K562 (cell line): ENCODE measurements around the gene MED15. TPM values are rescaled to one million over a fixed set of nuclear protein-coding genes. Genes with fewer than 3 reads are reported as not detected.

Experiments
- CHD4 ChIP-seq: fragments of 200-600 bp; sonication (generic); IDR thresholded peaks from 3 replicates; pipeline ENCODE4 v1.6.1; 2012; ENCODE audit warnings: low read depth, mild to moderate bottlenecking, mixed read lengths, low read length, inconsistent platforms; ENCODE audit not compliant: insufficient read depth, insufficient replicate concordance, poor library complexity, severe bottlenecking
- CREB1 ChIP-seq, 2 experiments: sonication (generic) in 1 of 2; formaldehyde crosslinking in 1 of 2; IDR thresholded peaks; 2 replicates each; pipeline versions ENCODE4 v1.6.1 to v1.8.0; 2012 to 2022; ENCODE audit warnings: inconsistent platforms in 1 of 2, mild to moderate bottlenecking in 1 of 2, missing genetic modification reagents in 1 of 2, moderate library complexity in 1 of 2
- EGR1 ChIP-seq: fragments of 450-650 bp; conservative IDR thresholded peaks from 2 replicates; pipeline ENCODE4 v1.6.1; 2017; ENCODE audit warnings: mild to moderate bottlenecking
- MTA3 ChIP-seq: fragments of 450-650 bp; formaldehyde crosslinking; IDR thresholded peaks from 2 replicates; pipeline ENCODE4 v1.6.1; 2017; ENCODE audit warnings: mild to moderate bottlenecking, borderline replicate concordance
- POLR3G ChIP-seq: IDR thresholded peaks from 2 replicates; pipeline ENCODE4 v1.6.1; 2011; ENCODE audit not compliant: insufficient read length, insufficient replicate concordance; ENCODE audit errors: extremely low read depth
- TCF3 ChIP-seq: sonication (generic); formaldehyde crosslinking; IDR thresholded peaks from 2 replicates; pipeline ENCODE4 v1.4.0; 2020; ENCODE audit warnings: mild to moderate bottlenecking, missing genetic modification reagents
- ZC3H8 ChIP-seq: fragments of 450-650 bp; IDR thresholded peaks from 2 replicates; pipeline ENCODE4 v1.6.1; 2017
- polyA plus RNA-seq, 8 experiments: library from polyadenylated mRNA; depleted of rRNA in 4 of 8; stranded (reverse) in 5 of 8; unstranded in 3 of 8; fragments of >200 nt; fragmentation: Nextera tagmentation in 2 of 8; fragmentation: Illumina TruSeq in 1 of 8; extraction: Ambion mirVana in 2 of 8; extraction: Trizol in 1 of 8; gene quantifications; 2 replicates each; pipeline versions ENCODE4 v1.2.1 to v1.2.3, GENCODE V29; 2011 to 2014; ENCODE audit warnings: inconsistent platforms in 1 of 8, missing spikeins in 1 of 8
- total RNA-seq, 7 experiments: library from RNA; depleted of rRNA in 6 of 7; stranded (reverse); fragments of >200 nt in 6 of 7; fragmentation: Illumina TruSeq in 2 of 7; extraction: Trizol in 2 of 7; gene quantifications; 2 replicates each; pipeline versions ENCODE4 v1.2.1 to v1.2.3, GENCODE V29; 2011 to 2021; ENCODE audit warnings: low replicate concordance in 1 of 7
- TF ChIP-seq, protein P1 (sequence below): fragments of 250-450 bp; sonication (Bioruptor Pico); IDR thresholded peaks from 2 replicates; pipeline ENCODE4 v1.4.0; 2020; ENCODE audit warnings: mild to moderate bottlenecking
- TF ChIP-seq, protein P2 (sequence below): fragments of 150-350 bp; conservative IDR thresholded peaks from 2 replicates; pipeline ENCODE4 v1.6.1; 2014; ENCODE audit warnings: low read length

The MED15 gene
- total and polyA plus RNA-seq, 9 of the 15 experiments (the other 6 are each of a cell fraction or from before 2014, with no cell fraction given) = 4.0 to 271 (median 60.1) TPM

DNA sequence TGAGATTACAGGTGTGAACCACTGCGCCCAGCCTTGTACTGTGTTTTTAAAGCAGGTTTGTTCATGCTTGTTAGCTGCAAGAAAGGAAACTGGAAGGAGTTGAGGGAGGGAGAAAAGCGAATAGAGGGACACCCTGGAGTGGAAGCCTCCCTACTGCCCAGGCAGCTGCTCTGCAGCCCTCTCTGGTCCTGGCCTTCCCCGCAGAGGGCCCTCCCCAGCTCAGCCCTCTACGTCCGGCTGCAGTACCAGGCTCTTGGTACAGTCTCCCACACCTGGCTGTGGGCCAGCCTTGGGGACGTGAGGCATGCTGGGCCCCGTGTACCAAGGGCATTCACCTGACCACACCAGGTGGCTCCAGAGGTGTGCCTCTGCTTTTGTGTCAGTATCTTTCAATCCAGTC lies 70.8 kb downstream of the MED15 start (continued):
- TF ChIP-seq, protein P1, sequence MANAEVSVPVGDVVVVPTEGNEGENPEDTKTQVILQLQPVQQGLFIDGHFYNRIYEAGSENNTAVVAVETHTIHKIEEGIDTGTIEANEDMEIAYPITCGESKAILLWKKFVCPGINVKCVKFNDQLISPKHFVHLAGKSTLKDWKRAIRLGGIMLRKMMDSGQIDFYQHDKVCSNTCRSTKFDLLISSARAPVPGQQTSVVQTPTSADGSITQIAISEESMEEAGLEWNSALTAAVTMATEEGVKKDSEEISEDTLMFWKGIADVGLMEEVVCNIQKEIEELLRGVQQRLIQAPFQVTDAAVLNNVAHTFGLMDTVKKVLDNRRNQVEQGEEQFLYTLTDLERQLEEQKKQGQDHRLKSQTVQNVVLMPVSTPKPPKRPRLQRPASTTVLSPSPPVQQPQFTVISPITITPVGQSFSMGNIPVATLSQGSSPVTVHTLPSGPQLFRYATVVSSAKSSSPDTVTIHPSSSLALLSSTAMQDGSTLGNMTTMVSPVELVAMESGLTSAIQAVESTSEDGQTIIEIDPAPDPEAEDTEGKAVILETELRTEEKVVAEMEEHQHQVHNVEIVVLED = no peak
- no peak for TF ChIP-seq POLR3G
- TF ChIP-seq ZC3H8 = no peak
- TF ChIP-seq TCF3 (CRISPR knock-in tag) = no peak
- no peak for TF ChIP-seq CHD4
- no peak for TF ChIP-seq MTA3
- TF ChIP-seq EGR1 = no peak
- TF ChIP-seq, protein P2, sequence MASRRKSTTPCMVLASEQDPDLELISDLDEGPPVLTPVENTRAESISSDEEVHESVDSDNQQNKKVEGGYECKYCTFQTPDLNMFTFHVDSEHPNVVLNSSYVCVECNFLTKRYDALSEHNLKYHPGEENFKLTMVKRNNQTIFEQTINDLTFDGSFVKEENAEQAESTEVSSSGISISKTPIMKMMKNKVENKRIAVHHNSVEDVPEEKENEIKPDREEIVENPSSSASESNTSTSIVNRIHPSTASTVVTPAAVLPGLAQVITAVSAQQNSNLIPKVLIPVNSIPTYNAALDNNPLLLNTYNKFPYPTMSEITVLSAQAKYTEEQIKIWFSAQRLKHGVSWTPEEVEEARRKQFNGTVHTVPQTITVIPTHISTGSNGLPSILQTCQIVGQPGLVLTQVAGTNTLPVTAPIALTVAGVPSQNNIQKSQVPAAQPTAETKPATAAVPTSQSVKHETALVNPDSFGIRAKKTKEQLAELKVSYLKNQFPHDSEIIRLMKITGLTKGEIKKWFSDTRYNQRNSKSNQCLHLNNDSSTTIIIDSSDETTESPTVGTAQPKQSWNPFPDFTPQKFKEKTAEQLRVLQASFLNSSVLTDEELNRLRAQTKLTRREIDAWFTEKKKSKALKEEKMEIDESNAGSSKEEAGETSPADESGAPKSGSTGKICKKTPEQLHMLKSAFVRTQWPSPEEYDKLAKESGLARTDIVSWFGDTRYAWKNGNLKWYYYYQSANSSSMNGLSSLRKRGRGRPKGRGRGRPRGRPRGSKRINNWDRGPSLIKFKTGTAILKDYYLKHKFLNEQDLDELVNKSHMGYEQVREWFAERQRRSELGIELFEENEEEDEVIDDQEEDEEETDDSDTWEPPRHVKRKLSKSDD = no peak
- no peak for TF ChIP-seq CREB1 (IDR thresholded peaks at IDR 0.05)
- TF ChIP-seq CREB1 (CRISPR knock-in tag; IDR thresholded peaks at IDR 0.05) = no peak
